GM19324 (cell line): Measurements from ENCODE around the gene RMI2.

Experiments used
- ATAC-seq: cut with Tn5 transposase; IDR thresholded peaks from one replicate; pipeline ENCODE4 v1.9.1; 2021; ENCODE audit warnings: mild to moderate bottlenecking, moderate library complexity; ENCODE audit not compliant: unreplicated experiment, low FRiP score

Gene RMI2

GRCh38 chr16:11396241-11397048 is 51.2 kb downstream of the RMI2 start:
- no peak for ATAC-seq

- ATAC-seq, result no peak
Observed at GRCh38 chr16:11398136-11398535, 52.9 kb downstream of the RMI2 start.

GRCh38 chr16:11398851-11399250 is 53.6 kb downstream of the RMI2 start:
- no peak for ATAC-seq

- no peak for ATAC-seq
Observed at GRCh38 chr16:11399261-11399831, 54.1 kb downstream of the RMI2 start.

GRCh38 chr16:11400076-11400475 is 54.8 kb downstream of the RMI2 start:
- ATAC-seq, result no peak
